ENCODE data around the gene HSF4.

Gene HSF4

DNA sequence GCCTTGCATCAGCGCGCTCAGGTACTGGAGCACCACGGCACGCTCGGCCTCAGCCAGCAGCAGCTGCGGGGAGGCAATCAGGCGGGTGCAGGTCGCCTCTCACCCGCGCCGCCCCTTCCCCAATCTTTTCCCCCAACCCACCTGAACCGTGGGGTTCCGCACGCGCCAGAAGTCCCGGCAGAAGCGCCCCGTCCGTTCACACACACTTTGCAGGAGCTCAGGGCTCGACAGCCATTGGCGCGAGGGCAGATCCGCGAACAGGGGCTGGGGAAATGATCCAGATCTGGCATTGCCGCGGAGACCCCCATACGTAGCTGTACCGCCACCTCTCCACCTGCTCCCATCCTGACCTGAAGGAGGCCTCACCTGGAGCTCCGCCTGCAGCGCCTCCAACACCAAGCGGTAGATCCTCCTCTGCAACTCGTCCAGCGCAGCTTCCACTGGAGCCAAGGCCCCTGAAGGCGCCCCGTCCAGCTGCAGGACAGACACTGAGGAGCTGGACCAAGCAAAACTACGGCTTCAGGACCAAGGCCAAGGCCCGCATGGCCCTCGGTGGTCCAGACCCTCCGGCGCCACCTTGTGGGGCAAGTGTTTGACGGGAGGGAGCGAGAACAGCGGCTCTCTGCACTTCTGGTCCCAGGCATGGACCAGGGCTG is 20.6 kb downstream of the HSF4 start:
- DNase-seq (ENCODE audit: low read depth in 2 of 2) = peak; percentile 80 to 83

DNA sequence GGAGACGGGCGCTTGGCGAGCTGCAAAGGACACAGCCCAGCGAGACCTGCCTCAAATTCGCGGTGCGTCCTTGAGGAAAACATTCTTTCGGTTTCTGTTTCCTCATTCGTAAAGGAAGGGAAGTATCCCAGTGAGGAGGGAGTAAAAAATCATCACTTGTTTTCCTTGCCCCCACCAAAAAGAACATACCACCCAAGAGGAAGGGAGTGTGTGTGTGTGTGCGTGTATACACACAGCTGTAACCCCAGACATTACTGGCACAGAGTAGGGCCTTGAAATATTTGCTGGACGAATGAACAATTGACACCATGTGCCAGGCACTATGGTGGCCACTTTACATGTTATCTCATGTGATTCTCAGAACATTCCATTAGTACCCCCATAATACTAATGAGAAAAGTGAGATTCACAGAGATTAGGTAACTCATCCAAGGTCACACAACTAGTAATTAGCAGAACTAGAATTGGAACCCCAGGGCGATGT is 21.1 kb downstream of the HSF4 start:
- no peak for DNase-seq (ENCODE audit: low read depth in 2 of 2)

DNA sequence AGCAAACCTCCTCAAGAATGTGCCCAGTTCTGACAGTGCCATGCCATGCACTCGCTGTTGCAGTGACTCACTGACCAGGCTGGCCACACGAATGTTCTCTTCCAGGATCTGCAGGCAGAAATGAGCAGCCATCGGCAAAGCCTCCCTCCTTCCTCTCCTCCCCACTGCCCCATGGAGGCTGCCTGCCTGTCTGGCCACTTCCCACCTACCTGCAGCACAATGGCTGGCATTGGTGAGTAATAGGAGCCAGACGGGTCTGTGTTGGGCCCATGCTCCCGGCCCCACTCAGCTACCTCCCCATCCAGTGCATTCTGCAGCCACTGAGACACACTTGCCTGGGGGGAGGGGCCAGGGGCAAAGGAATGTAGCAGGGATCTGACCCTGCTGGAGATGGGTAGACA is 22.0 kb downstream of the HSF4 start:
- no peak for DNase-seq (ENCODE audit: low read depth in 2 of 2)

DNA sequence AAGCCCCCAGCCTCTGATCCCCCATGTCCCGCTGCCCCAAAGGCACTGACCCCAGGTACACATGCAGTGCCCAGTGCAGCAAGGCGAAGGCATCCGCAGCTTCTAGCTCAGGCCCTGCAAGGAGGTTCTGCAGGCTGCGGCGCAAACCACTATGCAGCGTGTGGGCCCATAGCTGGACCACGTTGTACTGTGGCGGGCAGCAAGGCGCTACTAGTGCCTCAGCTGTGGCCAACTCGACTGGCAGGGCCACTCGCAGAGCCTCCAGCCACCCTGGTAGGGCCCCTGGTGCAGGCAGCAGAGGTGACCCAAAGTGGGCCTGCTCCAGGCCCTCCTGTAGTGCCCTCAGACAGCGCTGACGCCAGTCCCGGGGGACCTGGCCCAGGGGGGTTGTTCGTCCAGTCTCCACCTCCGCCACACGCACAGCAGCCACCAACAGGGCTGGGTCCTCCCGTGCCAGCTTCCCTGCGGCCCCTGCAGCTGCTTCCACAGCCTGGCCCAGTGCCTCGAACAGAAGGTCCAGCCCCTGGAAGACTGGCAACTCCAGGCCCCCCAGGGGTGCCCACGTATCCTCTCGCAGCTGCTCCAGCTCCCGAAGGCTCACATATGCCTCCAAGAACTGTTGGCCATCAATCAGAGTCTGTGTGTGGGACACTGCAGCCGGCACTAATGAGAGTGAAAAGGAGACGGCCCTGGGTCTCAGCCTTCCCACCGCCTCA is 22.8 kb downstream of the HSF4 start:
- DNase-seq (ENCODE audit: low read depth in 2 of 2) = no peak

DNA sequence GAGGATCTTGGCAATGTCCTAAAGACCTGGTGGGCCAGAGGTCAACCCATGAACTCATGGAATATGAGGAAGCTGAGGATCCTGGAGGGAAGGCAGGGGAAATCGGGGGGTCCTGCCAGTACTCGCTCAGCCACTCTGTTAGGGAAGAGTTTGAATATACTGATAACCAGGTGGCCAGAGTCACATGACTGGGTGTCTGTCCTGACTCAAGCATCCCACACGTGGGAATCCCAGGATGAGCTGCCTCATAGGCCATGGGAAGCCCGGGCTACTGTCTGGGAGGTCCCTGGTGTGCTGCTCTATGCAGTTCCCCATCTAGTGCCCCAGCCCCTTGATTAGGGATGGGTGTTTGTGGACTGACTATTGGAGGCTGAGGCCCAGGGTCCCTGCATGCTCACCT is 23.8 kb downstream of the HSF4 start:
- DNase-seq (ENCODE audit: low read depth in 2 of 2) = no peak

DNA sequence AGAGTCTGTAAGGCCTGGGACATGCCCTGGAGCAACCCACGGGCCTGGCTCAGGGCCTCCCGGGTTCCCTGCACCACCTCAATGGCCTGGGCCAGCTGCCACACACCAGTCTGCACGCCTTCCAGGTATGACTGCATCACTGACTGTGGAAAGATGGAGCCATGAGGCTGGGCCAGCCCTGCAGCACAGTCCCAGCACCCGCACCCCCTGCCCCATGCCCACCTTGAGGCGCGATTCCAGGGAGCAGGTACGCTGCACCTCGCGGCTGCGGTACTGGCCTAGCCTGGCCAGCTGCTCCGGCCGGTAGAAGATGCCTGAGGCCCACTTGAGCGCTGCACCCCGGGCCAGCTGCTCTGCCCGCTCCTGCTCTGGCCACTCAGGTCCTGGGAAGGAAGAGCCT is 24.3 kb downstream of the HSF4 start:
- no peak for DNase-seq (ENCODE audit: low read depth in 2 of 2)

DNA sequence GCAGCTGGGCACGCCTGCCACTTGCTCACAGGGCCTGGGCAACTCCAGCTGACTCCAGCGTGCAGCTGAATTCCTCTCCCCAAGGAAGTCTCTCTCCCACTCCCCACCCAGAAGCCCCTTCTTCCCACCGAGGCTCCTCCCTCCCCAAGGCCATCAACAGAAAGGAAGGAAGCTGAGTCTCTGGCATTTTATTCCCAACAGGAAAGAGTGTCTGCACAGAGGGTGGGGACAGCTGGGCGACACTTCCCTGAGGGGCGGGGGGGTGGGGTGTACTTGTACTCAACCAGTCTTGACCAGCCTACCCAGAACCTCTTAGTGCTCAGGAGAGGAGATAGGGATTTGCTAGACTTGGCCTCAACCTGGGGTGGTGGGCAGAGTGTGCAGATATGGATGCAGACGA is 25.5 kb downstream of the HSF4 start, which contains the start of gene EXOC3L1:
TSS of gene EXOC3L1 (minus strand) at position 96 of the 400 bp plus-strand sequence. CDS start 460 bp downstream, outside the sequence.
- no peak for DNase-seq (ENCODE audit: low read depth in 2 of 2)

DNA sequence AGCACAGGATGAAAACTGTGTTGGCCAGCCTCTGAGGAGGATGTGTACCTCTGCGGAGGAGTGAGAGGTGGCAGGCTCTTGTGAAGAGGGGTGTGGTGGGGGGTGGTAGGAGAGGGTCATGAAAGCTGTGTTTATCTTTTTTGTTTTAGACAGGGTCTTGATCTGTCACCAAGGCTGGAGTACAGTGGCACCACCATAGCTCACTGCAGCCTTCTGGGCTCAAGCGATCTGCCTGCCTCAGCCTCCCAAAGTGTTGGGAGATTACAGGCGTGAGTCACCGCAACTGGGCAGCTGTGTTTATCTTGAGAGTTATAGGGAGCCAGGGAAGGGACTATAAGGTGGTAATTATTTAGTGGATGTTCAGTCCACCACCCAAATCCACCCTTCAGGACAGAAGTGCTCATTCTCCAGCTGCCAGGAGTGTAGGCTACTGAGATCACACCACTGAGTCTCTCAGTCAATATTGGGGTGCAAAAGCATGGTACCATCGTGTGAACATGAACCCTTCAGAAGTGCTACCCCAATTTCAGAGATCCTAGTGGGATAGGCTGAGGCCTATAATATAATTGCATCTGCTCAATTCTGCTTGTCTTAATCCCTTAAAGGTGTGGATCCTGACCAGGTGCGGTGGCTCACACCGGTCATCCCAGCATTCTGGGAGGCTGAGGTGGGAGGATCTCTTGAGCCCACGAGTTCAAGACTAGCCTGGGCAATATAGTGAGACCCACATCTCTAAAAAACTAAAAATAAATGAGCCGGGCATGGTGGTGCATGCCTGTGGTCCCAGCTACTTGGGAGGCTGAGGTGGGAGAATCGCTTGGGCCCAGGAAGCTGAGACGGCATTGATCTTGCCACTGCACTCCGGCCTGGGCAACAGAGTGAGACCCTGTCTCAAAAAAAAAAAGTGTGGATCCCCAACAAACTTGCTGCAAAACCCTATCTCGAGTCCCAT is 26.2 kb downstream of the HSF4 start:
- no peak for DNase-seq (ENCODE audit: low read depth in 2 of 2)

DNA sequence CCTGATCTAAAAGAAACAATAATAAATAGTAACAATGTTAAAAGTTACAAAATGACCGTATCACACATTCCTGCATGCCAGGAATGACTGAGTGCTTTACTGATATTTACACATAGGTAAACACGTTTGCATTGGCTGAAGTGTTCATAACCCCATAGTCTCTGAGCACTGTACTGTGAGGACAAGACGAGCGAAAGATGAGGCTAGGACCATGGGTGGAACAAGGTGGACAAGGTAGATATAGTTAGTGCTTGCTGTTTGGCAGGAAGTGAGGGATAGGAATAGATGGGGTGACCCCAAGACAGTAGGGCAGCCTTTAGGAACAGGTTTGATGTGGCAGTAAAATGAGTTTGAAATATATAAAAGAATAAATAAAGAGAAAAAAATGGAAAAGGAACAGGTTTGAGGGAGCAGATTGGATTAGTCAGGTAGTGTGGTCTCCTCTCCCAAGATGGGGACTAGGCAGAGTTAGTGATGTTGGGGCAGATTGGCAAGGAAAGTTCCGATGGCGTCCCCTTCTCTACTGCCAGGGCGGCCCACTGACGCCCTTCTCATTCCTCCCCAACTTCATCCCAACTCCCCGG is 27.0 kb downstream of the HSF4 start:
- DNase-seq (ENCODE audit: low read depth in 2 of 2) = no peak

DNA sequence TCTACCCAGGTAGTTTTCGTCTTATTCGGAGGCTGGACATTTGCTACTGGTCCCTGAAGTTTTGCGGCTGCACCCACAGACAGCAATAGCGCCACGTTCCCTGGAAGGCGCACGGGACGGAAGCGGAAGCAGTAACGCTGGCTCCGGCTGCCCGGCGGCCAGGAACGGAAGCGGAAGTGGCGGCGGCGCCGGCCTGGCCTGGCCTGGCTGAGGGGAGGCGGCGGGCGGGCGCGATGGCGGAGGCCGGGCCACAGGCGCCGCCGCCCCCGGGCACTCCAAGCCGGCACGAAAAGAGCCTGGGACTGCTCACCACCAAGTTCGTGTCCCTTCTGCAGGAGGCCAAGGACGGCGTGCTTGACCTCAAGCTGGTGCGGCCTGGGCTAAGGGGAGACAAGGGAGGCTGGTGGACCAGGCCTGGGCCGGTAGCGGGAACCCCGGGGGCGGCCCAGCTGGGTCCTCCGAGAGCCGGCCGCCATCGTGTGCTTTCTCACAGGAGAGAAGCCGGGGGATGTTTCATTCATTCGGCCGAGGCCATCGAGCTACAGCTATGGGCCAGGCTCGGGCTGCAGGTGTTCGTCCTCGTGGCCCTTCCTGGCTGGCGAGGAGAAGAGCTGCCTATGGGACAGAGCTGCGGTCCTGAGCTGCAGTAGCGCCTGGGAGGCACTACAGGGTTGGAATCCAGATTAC is 27.6 kb downstream of the HSF4 start, which contains the start of gene E2F4:
TSS of gene E2F4 (plus strand) at position 161 of the 687 bp plus-strand sequence. CDS start at position 234, 73 bp downstream.
- DNase-seq (ENCODE audit: low read depth in 2 of 2) = peak; percentile 84 to 89

DNA sequence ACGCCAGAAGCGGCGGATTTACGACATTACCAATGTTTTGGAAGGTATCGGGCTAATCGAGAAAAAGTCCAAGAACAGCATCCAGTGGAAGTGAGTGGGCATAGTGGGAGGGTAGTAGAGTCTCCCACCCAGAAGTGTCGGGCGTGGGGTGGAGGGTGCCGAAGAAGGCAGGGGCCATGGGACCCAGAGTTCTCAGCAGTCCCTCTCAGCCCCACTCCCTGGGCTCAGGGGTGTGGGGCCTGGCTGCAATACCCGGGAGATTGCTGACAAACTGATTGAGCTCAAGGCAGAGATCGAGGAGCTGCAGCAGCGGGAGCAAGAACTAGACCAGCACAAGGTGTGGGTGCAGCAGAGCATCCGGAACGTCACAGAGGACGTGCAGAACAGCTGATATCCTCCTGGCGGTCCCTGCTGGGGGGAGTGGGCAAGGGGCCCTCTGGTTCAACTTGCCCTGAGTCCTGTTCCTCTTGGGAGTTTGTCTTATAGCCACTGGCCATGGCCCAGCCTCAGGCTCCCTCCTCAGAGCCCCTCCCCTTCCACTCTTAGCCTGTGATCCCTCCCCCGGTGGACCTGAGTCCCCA is 28.3 kb downstream of the HSF4 start:
- DNase-seq (ENCODE audit: low read depth in 2 of 2) = no peak

DNA sequence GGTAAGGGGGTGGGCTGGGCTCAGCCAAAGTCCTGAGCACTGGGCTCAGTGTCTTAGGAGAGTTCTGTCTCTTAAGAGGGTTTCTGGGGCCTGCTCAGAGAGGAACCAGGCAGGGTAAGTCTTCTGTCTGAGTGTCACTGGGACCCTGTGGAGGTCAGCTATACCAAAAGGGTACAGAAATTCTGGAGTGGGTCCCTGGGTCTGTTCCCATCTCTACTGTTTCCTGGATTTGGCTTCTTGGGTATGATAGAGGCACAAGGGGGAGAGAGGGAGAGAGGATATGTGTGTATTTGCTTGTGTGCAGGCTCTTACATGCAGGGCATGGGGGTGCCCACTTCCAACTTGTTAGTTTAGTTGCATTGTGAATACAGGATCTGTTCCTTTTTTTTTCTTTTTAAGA is 29.0 kb downstream of the HSF4 start:
- no peak for DNase-seq (ENCODE audit: low read depth in 2 of 2)

DNA sequence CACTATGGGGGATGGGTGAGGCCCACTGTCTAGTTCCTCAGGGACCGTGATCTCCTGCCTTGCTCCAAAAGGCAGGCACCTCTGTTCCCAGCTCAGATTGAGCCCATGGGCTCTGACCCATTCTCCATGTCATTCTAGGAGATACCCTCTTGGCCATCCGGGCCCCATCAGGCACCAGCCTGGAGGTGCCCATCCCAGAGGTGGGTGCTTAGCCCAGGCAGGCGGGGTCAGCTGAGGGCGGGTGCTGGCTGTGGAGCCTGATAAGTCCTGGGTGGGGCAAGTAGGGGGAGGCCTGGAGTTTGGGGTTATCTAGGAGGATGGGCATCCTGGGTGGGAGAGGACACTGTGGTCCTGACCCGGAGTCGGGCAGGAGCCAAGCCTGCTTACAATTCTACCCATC is 29.7 kb downstream of the HSF4 start:
- DNase-seq (ENCODE audit: low read depth in 2 of 2) = no peak

DNA sequence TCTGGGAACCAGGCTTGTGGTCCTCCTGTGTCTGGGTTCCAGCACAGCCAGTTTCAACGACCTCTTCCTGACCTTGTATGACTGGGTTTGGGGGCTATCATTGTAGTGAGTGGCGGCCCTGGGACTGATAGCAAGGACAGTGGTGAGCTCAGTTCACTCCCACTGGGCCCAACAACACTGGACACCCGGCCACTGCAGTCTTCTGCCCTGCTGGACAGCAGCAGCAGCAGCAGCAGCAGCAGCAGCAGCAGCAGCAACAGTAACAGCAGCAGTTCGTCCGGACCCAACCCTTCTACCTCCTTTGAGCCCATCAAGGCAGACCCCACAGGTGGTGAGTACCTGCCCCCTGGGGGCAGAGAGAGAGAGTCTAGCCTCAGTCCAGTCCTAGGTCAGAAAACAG is 31.1 kb downstream of the HSF4 start:
- no peak for DNase-seq (ENCODE audit: low read depth in 2 of 2)

DNA sequence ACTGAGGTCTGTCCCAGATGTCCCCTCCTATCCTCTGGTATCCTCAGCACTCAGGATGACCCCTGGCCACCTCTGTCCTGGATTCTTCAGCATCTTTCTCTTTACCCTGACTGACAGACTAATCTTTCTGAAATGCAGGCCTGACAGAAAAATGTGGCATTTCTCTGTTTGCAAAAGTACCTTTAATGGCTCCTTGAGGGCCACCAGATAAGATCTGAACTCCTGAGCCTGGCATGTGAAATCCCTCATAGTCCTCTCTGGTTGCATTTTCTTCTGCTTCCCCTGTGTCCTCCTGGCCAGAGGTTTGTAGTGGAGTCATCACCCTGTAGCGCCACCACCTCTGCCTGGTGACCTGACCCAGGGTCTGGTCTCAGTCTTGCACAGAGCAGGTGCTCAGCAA is 32.3 kb downstream of the HSF4 start:
- no peak for DNase-seq (ENCODE audit: low read depth in 2 of 2)

DNA sequence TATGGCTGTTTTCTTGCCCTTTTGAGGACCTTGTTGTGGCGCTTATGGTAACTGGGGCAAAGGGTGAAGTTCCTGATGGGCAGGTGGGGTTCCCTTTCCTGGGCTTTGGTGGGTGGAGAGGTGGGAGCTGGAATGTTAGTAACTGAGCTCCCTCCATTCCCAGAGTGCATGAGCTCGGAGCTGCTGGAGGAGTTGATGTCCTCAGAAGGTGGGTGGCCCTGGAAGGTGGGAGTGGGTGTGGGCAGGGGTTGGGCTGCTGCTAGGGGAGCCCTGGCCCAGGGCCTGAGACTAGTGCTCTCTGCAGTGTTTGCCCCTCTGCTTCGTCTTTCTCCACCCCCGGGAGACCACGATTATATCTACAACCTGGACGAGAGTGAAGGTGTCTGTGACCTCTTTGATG is 33.2 kb downstream of the HSF4 start:
- no peak for DNase-seq (ENCODE audit: low read depth in 2 of 2)

DNA sequence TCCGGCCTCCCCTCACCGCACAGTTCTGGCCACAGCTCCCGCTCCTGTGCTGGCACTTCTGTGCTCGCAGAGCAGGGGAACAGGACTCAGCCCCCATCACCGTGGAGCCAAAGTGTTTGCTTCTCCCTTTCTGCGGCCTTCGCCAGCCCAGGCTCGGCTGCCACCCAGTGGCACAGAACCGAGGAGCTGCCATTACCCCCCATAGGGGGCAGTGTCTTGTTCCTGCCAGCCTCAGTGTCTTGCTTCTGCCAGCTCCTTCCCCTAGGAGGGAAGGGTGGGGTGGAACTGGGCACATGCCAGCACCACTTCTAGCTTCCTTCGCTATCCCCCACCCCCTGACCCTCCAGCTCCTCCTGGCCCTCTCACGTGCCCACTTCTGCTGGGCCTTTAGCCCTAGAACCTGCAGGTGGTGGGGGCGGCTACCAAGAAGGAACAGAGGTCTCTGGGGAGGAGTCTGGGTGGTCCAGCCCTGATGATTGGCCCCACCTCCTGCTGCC is 33.7 kb downstream of the HSF4 start:
- DNase-seq (ENCODE audit: low read depth in 2 of 2) = no peak

DNA sequence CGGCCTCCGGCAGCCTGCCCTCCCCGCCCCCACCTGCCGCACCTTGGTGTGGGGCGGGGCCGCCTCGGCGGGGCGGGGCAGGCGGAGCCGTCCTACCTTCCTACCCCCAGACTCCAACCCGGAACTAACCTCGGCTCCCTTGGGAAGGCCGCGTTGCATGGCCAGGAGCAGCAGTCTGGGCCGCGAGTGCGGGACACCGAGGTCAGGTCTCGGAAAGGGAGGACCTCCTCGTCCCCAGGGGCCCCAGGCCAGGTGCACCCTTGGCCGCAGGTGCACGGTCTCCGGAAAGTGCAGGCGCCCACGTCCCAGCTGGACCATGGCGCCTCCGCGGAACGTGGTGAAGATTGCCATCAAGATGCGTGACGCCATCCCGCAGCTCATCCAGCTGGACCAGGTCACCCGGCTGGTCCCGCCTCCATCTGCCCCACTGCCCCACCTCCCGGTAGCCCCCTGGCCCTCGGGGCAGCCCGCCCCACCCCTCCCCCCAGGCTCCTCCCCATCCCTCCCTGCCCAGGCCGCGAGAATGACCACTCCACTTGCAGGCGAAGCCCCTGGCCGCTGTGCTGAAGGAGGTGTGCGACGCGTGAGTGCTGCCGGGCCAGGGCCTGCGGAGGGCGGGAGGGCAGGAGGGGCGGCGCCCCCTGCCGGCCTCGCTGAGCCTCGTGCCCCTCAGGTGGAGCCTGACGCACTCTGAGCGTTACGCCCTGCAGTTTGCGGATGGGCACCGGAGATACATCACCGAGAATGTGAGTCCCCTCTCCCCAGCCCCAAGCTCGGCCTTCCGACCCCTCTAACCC is 34.7 kb downstream of the HSF4 start, which contains the start of gene ELMO3:
TSS of gene ELMO3 (plus strand) at position 121 of the 797 bp plus-strand sequence. CDS start at position 317, 196 bp downstream.
- no peak for DNase-seq (ENCODE audit: low read depth in 2 of 2)

DNA sequence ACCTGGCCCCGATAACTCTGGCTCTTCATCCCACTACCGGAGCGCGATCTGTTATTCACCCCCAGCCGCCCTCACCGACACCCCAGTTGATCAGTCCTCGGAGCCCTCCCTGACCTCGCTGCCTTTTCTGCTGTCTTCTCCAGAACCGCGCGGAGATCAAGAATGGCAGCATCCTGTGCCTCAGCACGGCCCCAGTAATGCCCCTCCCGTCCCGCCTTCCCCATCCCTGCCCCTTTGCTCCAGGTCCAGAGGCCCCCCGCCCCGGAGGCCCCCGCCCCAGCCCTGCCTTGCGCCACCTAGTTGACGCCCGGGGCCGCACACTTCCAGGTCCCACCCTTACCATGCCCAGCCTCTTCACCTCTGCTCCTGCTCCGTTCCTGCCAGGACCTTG is 35.3 kb downstream of the HSF4 start:
- no peak for DNase-seq (ENCODE audit: low read depth in 2 of 2)

DNA sequence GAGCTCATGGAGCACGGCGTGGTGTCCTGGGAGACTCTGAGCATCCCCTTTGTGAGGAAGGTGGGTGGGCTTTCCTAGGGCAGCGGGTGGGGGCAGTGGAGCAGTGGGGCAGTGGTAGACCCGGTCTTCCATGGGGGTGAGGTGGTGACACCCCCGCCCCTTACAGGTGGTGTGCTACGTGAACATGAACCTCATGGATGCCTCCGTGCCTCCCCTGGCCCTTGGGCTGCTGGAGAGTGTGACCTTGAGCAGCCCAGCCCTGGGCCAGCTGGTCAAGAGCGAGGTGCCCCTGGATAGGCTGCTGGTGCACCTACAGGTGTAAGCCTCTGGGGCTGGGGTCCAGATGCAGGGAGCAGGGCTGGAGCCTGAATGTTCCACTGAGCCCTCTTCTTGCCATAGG is 35.9 kb downstream of the HSF4 start:
- no peak for DNase-seq (ENCODE audit: low read depth in 2 of 2)
